Measurements from ENCODE around the gene PPM1N.

PPM1N gene

GRCh38 chr19:45526971-45527370 is 28.7 kb downstream of the PPM1N start:
- DNase-seq (ENCODE audit: low read depth in 2 of 2): no peak
- TF ChIP-seq, protein P1, sequence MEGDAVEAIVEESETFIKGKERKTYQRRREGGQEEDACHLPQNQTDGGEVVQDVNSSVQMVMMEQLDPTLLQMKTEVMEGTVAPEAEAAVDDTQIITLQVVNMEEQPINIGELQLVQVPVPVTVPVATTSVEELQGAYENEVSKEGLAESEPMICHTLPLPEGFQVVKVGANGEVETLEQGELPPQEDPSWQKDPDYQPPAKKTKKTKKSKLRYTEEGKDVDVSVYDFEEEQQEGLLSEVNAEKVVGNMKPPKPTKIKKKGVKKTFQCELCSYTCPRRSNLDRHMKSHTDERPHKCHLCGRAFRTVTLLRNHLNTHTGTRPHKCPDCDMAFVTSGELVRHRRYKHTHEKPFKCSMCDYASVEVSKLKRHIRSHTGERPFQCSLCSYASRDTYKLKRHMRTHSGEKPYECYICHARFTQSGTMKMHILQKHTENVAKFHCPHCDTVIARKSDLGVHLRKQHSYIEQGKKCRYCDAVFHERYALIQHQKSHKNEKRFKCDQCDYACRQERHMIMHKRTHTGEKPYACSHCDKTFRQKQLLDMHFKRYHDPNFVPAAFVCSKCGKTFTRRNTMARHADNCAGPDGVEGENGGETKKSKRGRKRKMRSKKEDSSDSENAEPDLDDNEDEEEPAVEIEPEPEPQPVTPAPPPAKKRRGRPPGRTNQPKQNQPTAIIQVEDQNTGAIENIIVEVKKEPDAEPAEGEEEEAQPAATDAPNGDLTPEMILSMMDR (IDR thresholded peaks at IDR 0.05; ENCODE audit: low read depth, low read length): no peak
- H3K4me3 ChIP-seq (replicated peaks in 1 of 2; ENCODE audit: low read depth in 2 of 2, low read length in 2 of 2): no peak overlapping the region

GRCh38 chr19:45527731-45528130 is 29.5 kb downstream of the PPM1N start:
- TF ChIP-seq, protein P1 (IDR thresholded peaks at IDR 0.05; ENCODE audit: low read depth, low read length): no peak
- no peak overlapping the region for H3K4me3 ChIP-seq (replicated peaks in 1 of 2; ENCODE audit: low read depth in 2 of 2, low read length in 2 of 2)
- DNase-seq (ENCODE audit: low read depth in 2 of 2): no peak

- TF ChIP-seq, protein P1 (IDR thresholded peaks at IDR 0.05; ENCODE audit: low read depth, low read length): no peak
- H3K4me3 ChIP-seq (replicated peaks in 1 of 2; ENCODE audit: low read depth in 2 of 2, low read length in 2 of 2): no peak overlapping the region
- DNase-seq (ENCODE audit: low read depth in 2 of 2): peak in 1 of 2 donors; percentile 25
Measured at GRCh38 chr19:45528149-45528743, 30.0 kb downstream of the PPM1N start.

DNA sequence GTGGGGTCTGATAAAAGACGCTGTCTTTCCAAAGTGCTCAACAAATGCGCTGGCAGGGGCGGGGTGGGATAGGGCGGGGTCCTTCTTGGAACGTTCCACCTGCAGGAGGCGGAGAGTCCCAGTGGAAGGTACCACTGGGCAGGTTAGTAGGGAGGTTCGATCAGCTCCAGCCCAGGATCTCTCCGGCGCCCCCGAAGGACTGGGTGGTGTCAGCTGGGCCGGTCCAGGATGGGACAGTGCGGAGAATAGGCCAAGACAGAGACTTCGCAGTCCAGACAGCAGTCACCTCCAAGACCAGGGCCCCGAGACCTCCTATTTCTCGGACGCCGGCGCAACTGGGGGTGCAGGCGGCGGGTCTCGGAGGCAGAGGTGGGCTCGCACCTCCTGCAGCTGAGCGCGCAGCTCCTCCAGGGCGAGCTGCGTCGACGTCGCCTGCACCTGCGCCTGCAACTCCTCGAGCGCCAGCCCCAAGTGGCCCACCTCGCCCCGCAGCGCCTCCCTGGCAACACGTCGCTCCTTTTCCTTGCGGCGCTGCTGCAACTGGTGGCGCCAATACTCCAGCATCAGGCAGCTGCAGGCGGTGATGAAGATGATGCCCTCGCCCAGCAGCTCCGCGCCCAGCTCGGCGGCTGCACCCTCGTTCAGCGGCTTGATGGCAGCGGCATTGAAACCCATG is 30.6 kb downstream of the PPM1N start:
- peak in 1 of 2 donors; percentile 23 for DNase-seq (ENCODE audit: low read depth in 2 of 2)
- TF ChIP-seq, protein P1 (IDR thresholded peaks at IDR 0.05; ENCODE audit: low read depth, low read length): no peak
- H3K4me3 ChIP-seq (replicated peaks in 1 of 2; ENCODE audit: low read depth in 2 of 2, low read length in 2 of 2): no peak overlapping the region

DNA sequence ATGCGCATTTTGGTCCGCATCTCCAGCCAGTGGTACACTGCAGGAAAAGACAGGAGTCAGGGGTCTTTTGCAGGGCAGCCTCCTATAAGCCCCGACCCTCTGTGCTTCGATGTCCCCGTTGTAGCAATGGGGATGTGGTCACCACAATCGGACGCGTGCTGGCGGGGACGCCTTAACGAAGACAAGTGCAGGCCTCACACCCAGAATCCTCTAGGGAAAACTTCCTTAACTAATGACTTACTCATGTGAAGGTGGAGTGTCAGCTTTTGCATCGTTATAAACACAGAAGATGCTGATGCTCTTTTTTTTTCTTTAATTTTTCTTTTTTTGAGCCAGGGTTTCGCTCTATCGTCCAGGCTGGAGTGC is 31.2 kb downstream of the PPM1N start:
- no peak overlapping the region for H3K4me3 ChIP-seq (replicated peaks in 1 of 2; ENCODE audit: low read depth in 2 of 2, low read length in 2 of 2)
- TF ChIP-seq, protein P1 (IDR thresholded peaks at IDR 0.05; ENCODE audit: low read depth, low read length): no peak
- DNase-seq (ENCODE audit: low read depth in 2 of 2): no peak

DNA sequence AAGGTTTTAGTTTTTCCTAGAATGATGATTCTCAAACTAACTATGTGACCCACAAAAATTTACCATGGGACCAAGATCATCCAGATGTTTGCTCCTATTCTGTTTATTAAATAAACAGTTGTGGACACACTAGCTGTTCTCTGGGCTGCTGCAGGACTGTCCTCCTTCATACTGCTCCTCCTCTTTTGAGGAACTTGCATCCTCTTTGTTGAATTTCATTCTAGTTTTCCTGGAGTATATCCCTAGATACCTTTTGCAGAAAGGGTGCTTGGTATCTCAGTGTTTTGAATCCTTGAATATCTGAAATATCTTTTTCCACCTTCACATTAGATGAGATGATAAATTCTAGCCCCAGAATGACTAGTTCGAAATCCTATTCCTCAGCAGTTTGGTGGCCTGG is 33.1 kb downstream of the PPM1N start:
- TF ChIP-seq, protein P1 (IDR thresholded peaks at IDR 0.05; ENCODE audit: low read depth, low read length): no peak
- H3K4me3 ChIP-seq (replicated peaks in 1 of 2; ENCODE audit: low read depth in 2 of 2, low read length in 2 of 2): no peak overlapping the region
- no peak for DNase-seq (ENCODE audit: low read depth in 2 of 2)

Measured in cardiac fibroblast (primary cell).